GM23338 (cell line): ENCODE data around the gene PAX2. TPM values are rescaled to one million over a fixed set of nuclear protein-coding genes. Genes with fewer than 3 reads are reported as not detected.

Experiments
- ATAC-seq: fragments of 200-7000 bp; cut with Tn5 transposase; 3 replicates; pipeline ENCODE4 v1.9.1; 2020
- DNase-seq: peaks from one replicate; pipeline ENCODE4 v3.0.0-alpha.2; 2015; ENCODE audit warnings: low spot score
- H2AFZ ChIP-seq: fragments of 200-600 bp; sonication (generic); 2 replicates; pipeline ENCODE4 v1.8.0; 2016; ENCODE audit warnings: antibody characterized with exemption, mild to moderate bottlenecking, moderate library complexity
- H3F3A ChIP-seq: fragments of 200-600 bp; sonication (generic); replicated peaks from 2 replicates; pipeline ENCODE4 v1.8.0; 2017; ENCODE audit warnings: antibody characterized with exemption, mixed run types, low read depth
- H3K27ac ChIP-seq: fragments of 200-600 bp; sonication (generic); 2 replicates; pipeline ENCODE4 v1.6.1; 2016; ENCODE audit warnings: low read depth
- H3K27me3 ChIP-seq: fragments of 200-600 bp; sonication (generic); 2 replicates; pipeline ENCODE4 v1.8.0; 2016; ENCODE audit warnings: mild to moderate bottlenecking, mixed run types, moderate library complexity; ENCODE audit not compliant: insufficient read depth
- H3K36me3 ChIP-seq: fragments of 200-600 bp; sonication (generic); 2 replicates; pipeline ENCODE4 v1.8.0; 2016; ENCODE audit warnings: mild to moderate bottlenecking; ENCODE audit not compliant: insufficient read depth
- H3K4me1 ChIP-seq: fragments of 200-600 bp; sonication (generic); 2 replicates; pipeline ENCODE4 v1.8.0; 2016; ENCODE audit warnings: mild to moderate bottlenecking, moderate library complexity; ENCODE audit not compliant: insufficient read depth
- H3K4me2 ChIP-seq: fragments of 200-600 bp; sonication (generic); 2 replicates; pipeline ENCODE4 v1.7.1; 2017; ENCODE audit warnings: mixed run types
- H3K4me3 ChIP-seq: fragments of 200-600 bp; sonication (generic); 2 replicates; pipeline ENCODE4 v1.6.1; 2016; ENCODE audit warnings: mixed run types
- H3K79me2 ChIP-seq: fragments of 200-600 bp; sonication (generic); replicated peaks from 2 replicates; pipeline ENCODE4 v1.8.0; 2017; ENCODE audit warnings: mild to moderate bottlenecking; ENCODE audit not compliant: insufficient read depth
- H3K9me2 ChIP-seq: fragments of 200-600 bp; sonication (generic); 2 replicates; pipeline ENCODE4 v1.8.0; 2017; ENCODE audit not compliant: insufficient read depth
- H4K20me1 ChIP-seq: fragments of 200-600 bp; sonication (generic); replicated peaks from 2 replicates; pipeline ENCODE4 v1.8.0; 2017; ENCODE audit warnings: mild to moderate bottlenecking; ENCODE audit not compliant: insufficient read depth
- H3K27ac Mint-ChIP-seq: 2 replicates; pipeline ENCODE4 v1.8.0; 2020; ENCODE audit warnings: inconsistent platforms, mild to moderate bottlenecking, moderate library complexity, mixed read lengths
- H3K27me3 Mint-ChIP-seq: 3 replicates; pipeline ENCODE4 v1.8.0; 2022; ENCODE audit warnings: low read depth, mild to moderate bottlenecking, moderate library complexity, mixed read lengths, inconsistent platforms; ENCODE audit not compliant: insufficient read depth, poor library complexity
- H3K36me3 Mint-ChIP-seq: 3 replicates; pipeline ENCODE4 v1.8.0; 2021; ENCODE audit warnings: low read depth, mild to moderate bottlenecking, inconsistent platforms, moderate library complexity, mixed read lengths
- H3K4me1 Mint-ChIP-seq: 3 replicates; pipeline ENCODE4 v1.8.0; 2020; ENCODE audit warnings: mild to moderate bottlenecking, inconsistent platforms, mixed read lengths
- H3K4me3 Mint-ChIP-seq: 3 replicates; pipeline ENCODE4 v1.8.0; 2021; ENCODE audit warnings: moderate library complexity, mild to moderate bottlenecking, inconsistent platforms, mixed read lengths
- H3K9me3 Mint-ChIP-seq: 3 replicates; pipeline ENCODE4 v1.8.0; 2020; ENCODE audit warnings: moderate library complexity, mild to moderate bottlenecking, inconsistent platforms, mixed read lengths
- CREB1 ChIP-seq: fragments of 250-450 bp; sonication (Bioruptor Pico); IDR thresholded peaks from 2 replicates; pipeline ENCODE4 v1.5.0; 2020; ENCODE audit warnings: low read depth, mild to moderate bottlenecking, moderate library complexity
- CTCF ChIP-seq, 2 experiments: fragments of 200-600 bp in 1 of 2; sonication (generic) in 1 of 2; conservative IDR thresholded peaks; 2 replicates each; pipeline versions ENCODE4 v1.5.1 to v1.6.1; 2016 to 2017; ENCODE audit warnings: antibody characterized with exemption in 2 of 2, low read depth in 2 of 2, mild to moderate bottlenecking in 2 of 2, moderate library complexity in 1 of 2
- ETS1 ChIP-seq: IDR thresholded peaks from 2 replicates; pipeline ENCODE4 v1.6.1; 2016; ENCODE audit warnings: antibody characterized with exemption
- EZH2 ChIP-seq: fragments of 200-600 bp; sonication (generic); IDR thresholded peaks from one replicate; pipeline ENCODE4 v1.8.0; 2017; ENCODE audit warnings: antibody characterized with exemption, mild to moderate bottlenecking, low read depth; ENCODE audit not compliant: unreplicated experiment
- EZH2phosphoT487 ChIP-seq: fragments of 200-600 bp; sonication (generic); IDR thresholded peaks from one replicate; pipeline ENCODE4 v1.8.1; 2018; ENCODE audit warnings: antibody characterized with exemption; ENCODE audit not compliant: unreplicated experiment
- NANOG ChIP-seq: IDR thresholded peaks from 2 replicates; pipeline ENCODE4 v1.6.1; 2016; ENCODE audit warnings: antibody characterized with exemption, borderline replicate concordance
- REST ChIP-seq: IDR thresholded peaks from one replicate; pipeline ENCODE4 v1.6.1; 2018; ENCODE audit warnings: antibody characterized with exemption; ENCODE audit not compliant: unreplicated experiment
- ZNF114 ChIP-seq: fragments of 250-450 bp; sonication (Bioruptor Pico); IDR thresholded peaks from 2 replicates; pipeline ENCODE4 v1.5.0; 2020; ENCODE audit warnings: mild to moderate bottlenecking, moderate library complexity
- polyA plus RNA-seq: library from polyadenylated mRNA; unstranded; fragments of >200 nt; fragmentation: Nextera tagmentation; extraction: Ambion mirVana; gene quantifications from 2 replicates; pipeline ENCODE4 v1.2.1, GENCODE V29; 2016
- total RNA-seq: library from RNA; depleted of rRNA; stranded (reverse); fragments of >200 nt; shearing (Covaris generic); gene quantifications from 2 replicates; pipeline ENCODE4 v1.2.3, GENCODE V29; 2014

Gene PAX2
- total and polyA plus RNA-seq, 2 experiments from 2014 or later, result not detected

- H3K36me3 Mint-ChIP-seq, result no peaks in the 10 kb centered on the region
- H3K27ac Mint-ChIP-seq, result no peak overlapping the region
- H3K9me2 ChIP-seq, result no peaks in the 10 kb centered on the region
- peaks cover 56% of the 10 kb centered on the region for H3K27me3 Mint-ChIP-seq
- TF ChIP-seq CREB1 (CRISPR knock-in tag) (no peak), CTCF (conservative IDR thresholded peaks at IDR 0.05; ENCODE audit: low read depth in 2 of 2) (peak in 1 of 2 experiments; percentile 36; a peak in 2 of 4 replicates)
- no peaks in the 10 kb centered on the region for H3K36me3 ChIP-seq
- H3K4me3 Mint-ChIP-seq, result no peak overlapping the region
- H4K20me1 ChIP-seq, result no peaks in the 10 kb centered on the region
- DNase-seq (no peak), ATAC-seq (peak; percentile 83)
- peaks cover 5% of the 10 kb centered on the region for H3K4me1 Mint-ChIP-seq
- no peaks in the 10 kb centered on the region for H3K79me2 ChIP-seq
- peaks cover 55% of the 10 kb centered on the region for H3K27me3 ChIP-seq
- no peaks in the 10 kb centered on the region for H3K9me3 Mint-ChIP-seq
- H3F3A ChIP-seq, result no peaks in the 10 kb centered on the region
- no peaks in the 10 kb centered on the region for H3K4me1 ChIP-seq
- no peak overlapping the region for H3K4me3 ChIP-seq
- H2AFZ ChIP-seq, result peak overlapping the region; percentile 7; the same call in 1 of the 2 replicates
- H3K4me2 ChIP-seq, result no peak overlapping the region
- no peak overlapping the region for H3K27ac ChIP-seq
Observed at GRCh38 chr10:100759331-100759730, 13.9 kb downstream of the PAX2 start.

- H3K79me2 ChIP-seq, result no peaks in the 10 kb centered on the region
- Mint-ChIP-seq H3K27ac (no peak overlapping the region), H3K4me3 (no peak overlapping the region), H3K27me3 (peaks cover 44% of the 10 kb centered on the region), H3K9me3 (no peaks in the 10 kb centered on the region), H3K4me1 (peaks cover 5% of the 10 kb centered on the region), H3K36me3 (no peaks in the 10 kb centered on the region)
- H3K9me2 ChIP-seq, result no peaks in the 10 kb centered on the region
- no peak overlapping the region for H3K4me2 ChIP-seq
- H3K27me3 ChIP-seq, result peaks cover 41% of the 10 kb centered on the region
- TF ChIP-seq EZH2phosphoT487 (no peak), REST (no peak)
- ATAC-seq, result peak; percentile 26; the same call in 2 of the 3 replicates
- no peak overlapping the region for H3K4me3 ChIP-seq
- no peak for DNase-seq
- no peaks in the 10 kb centered on the region for H3K36me3 ChIP-seq
- H2AFZ ChIP-seq, result no peak overlapping the region
- no peaks in the 10 kb centered on the region for H3K4me1 ChIP-seq
- no peaks in the 10 kb centered on the region for H4K20me1 ChIP-seq
- no peak overlapping the region for H3K27ac ChIP-seq
- H3F3A ChIP-seq, result no peaks in the 10 kb centered on the region
Observed at GRCh38 chr10:100760726-100761125, 15.3 kb downstream of the PAX2 start.

GRCh38 chr10:100761191-100761590 lies 15.8 kb downstream of the PAX2 start:
- Mint-ChIP-seq H3K27me3 (peaks cover 39% of the 10 kb centered on the region), H3K36me3 (no peaks in the 10 kb centered on the region), H3K4me1 (peaks cover 5% of the 10 kb centered on the region), H3K4me3 (no peak overlapping the region), H3K9me3 (no peaks in the 10 kb centered on the region), H3K27ac (no peak overlapping the region)
- H3K79me2 ChIP-seq, result no peaks in the 10 kb centered on the region
- H3K27me3 ChIP-seq, result peaks cover 36% of the 10 kb centered on the region
- H3K27ac ChIP-seq, result no peak overlapping the region
- H2AFZ ChIP-seq, result no peak overlapping the region
- no peaks in the 10 kb centered on the region for H3K4me1 ChIP-seq
- no peaks in the 10 kb centered on the region for H3K36me3 ChIP-seq
- no peaks in the 10 kb centered on the region for H4K20me1 ChIP-seq
- H3F3A ChIP-seq, result no peaks in the 10 kb centered on the region
- H3K4me2 ChIP-seq, result no peak overlapping the region
- ATAC-seq, result no peak
- H3K9me2 ChIP-seq, result no peaks in the 10 kb centered on the region
- DNase-seq, result no peak
- no peak overlapping the region for H3K4me3 ChIP-seq
- no peak for TF ChIP-seq EZH2
- TF ChIP-seq ETS1, result no peak
- no peak for TF ChIP-seq CREB1 (CRISPR knock-in tag)
- no peak for TF ChIP-seq NANOG
- no peak for TF ChIP-seq ZNF114
- no peak for TF ChIP-seq CTCF (conservative IDR thresholded peaks at IDR 0.05; ENCODE audit: low read depth in 2 of 2)
